ENCODE results near the gene CIDEB.

CIDEB gene

DNA sequence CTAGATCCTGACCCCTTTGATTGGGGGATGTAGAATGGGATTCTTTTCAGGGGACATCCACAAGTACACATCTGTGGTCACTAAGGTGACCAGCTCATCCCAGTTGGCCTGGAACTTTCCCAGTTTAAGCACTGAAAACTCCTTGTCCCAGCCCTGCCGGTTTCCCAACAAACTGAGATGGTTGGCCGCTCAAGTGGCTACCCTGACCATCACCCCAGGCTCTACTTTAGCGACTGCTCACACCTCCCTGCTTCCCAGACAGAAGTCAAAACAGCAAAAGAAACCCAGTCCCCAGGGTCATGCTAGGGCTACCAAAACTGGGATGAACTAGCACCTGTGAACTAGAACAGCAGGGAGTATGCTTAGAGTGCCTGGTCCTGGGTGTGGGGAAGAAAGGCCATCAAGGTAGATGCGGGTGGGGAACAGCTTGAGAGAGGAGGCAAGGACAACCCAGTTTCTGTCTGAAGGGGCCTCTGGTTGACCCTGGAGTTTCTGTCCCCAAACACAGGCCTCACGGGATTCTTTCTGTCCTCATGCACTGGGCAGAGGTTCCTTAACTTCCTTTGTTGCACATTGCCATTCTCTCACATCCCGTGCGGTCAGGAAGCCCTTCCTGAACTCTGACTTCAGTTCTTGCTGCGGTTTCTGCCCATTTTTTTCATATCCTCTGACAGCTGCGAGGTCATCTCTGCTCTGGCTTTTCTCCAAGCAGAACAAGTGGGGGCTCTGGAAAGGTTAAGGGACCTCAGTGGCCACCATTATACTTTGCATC, 5.1 kb upstream of the CIDEB start:
- DNase-seq = no peak

GRCh38 chr14:24311837-24312615, 4.2 kb upstream of the CIDEB start:
- DNase-seq = no peak

GRCh38 chr14:24310646-24311604, 3.1 kb upstream of the CIDEB start, which contains the start of gene LTB4R:
Gene LTB4R (plus strand): TSS chr14:24311502. CDS start chr14:24315652, 4,150 bp downstream.
- no peak for DNase-seq

DNA sequence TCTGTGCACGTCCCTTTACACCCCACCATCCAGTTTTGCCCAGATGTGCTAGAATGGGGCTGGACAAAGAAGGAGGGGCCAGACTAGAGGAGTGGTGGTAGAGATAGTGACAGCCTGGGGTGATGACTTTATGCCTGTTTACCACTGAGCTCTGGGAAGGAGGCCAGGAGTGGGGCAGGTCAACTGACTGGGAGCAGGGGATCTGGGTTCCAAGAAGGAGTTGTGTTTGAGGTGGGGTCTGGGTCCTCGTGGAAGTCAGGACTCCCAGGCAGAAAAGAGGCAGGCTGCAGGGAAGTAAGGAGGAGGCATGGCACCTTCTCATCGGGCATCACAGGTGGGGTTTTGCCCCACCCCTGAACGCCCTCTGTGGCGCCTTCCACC, 2.5 kb upstream of the CIDEB start:
- no peak for DNase-seq

DNA sequence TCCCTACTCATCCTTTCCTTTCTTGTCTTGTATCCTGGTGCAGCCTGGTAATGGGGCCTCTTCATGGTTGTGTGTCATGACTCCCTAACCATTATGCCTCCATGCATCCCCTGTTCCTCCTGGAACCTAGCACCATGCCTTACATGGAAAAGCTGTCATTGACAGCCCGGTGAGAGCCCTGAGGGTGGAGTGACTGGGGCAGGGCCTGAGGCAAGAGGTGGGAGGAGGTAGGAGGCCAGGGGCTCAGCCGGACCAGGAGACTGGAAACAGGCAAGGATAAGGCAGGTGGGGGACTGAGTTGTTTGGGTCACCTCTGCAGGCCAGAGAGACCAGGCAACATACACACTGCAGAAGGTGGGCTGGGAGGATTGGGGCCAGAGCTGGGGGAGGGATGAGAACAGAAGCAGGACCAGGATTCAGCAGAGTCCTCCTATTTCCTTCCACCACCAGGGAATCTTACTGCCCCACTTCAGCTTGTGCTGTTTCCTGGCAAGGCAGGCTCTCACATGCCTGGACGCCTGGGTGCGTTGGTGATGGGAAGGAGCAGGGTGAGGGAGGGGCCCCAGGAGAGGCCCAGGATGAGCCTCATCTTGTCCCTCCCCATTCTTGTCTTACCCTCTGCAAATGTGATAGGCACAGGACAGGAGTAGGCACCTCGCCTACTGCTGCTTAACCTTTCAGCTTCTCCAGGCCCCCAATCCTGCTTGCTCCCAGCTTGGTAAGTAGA, 1.9 kb upstream of the CIDEB start, which contains the start of gene LTB4R2:
LTB4R2 (plus strand) TSS at position 603 of the 727 bp plus-strand sequence. CDS start 525 bp downstream, outside the sequence.
- DNase-seq = no peak

DNA sequence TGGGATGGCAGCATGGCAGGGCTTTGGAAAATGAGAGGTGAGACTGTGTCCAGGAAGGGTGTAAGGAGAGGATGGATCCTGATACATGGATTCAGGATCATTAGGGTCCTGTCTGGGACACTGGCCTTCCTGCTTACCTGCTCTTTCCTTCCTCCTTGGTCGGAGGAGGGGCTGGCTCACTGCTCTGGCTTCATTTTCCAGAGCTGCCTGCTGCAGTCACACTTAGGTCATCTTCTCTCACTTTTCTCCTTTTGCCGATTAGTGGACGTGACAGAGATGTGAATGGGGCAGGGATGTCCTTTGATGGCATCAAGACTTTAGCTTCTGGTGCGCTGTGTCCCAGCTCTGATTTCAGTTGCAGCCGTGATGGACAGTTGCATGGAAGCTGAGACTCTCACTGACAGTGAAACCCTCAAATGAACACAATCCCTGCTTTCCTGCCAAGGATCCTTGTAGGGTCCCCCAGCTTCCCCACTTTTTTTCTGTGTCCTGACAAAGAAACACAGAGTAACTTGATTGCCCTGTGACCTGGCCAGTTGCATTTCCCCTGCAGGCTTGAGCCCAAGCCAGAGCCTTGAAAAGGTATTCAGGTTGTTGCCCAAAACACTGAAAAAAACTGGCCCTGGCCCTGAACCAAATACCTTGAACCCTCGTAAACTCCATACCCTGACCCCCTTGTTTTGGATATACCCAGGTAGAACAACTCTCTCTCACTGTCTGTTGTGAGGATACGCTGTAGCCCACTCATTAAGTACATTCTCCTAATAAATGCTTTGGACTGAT, 756 bp upstream of the CIDEB start:
- no peak for DNase-seq

- DNase-seq = no peak
Measured at GRCh38 chr14:24307156-24307574, 612 bp downstream of the CIDEB start.

DNA sequence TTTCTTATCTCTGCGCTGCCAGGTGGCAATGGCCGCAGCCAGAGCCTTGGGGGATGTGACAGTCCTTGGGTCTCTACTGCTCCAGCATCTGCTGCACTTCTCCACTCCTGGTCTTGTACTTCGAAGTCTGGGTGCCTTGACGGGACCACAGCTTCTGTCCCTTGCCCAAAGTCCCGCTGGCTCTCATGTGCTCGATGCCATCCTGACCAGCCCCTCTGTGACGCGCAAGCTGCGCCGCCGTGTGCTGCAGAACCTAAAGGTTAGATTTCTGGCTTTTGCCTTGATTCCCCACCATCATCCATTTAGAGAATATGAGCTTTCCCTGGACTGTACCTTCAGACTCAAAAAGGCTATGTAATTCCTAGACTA, 3.8 kb downstream of the CIDEB start:
- no peak for DNase-seq

DNA sequence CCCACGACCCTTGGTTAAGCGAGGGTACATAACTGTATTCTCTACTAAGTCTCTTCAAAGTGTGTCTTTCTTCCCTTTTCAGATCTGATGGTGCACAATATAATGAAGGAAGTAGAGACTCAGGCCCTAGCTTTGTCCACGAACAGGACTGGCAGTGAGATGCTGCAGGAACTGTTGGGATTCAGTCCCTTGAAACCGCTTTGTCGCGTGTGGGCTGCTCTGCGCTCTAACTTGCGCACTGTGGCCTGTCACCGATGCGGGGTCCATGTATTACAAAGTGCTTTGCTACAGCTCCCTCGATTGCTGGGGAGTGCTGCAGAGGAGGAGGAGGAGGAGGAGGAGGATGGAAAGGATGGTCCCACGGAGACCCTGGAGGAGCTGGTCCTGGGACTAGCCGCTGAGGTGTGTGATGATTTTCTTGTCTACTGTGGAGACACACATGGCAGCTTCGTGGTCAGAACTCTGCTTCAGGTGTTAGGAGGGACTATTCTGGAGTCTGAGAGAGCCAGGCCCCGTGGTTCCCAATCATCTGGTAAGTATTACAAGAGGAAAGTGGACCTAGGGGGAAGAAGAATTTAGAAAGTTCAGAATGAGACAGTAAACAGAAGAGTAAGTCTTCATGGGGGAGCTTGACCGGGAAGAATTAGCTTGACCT, 7.3 kb downstream of the CIDEB start:
- no peak for DNase-seq

DNA sequence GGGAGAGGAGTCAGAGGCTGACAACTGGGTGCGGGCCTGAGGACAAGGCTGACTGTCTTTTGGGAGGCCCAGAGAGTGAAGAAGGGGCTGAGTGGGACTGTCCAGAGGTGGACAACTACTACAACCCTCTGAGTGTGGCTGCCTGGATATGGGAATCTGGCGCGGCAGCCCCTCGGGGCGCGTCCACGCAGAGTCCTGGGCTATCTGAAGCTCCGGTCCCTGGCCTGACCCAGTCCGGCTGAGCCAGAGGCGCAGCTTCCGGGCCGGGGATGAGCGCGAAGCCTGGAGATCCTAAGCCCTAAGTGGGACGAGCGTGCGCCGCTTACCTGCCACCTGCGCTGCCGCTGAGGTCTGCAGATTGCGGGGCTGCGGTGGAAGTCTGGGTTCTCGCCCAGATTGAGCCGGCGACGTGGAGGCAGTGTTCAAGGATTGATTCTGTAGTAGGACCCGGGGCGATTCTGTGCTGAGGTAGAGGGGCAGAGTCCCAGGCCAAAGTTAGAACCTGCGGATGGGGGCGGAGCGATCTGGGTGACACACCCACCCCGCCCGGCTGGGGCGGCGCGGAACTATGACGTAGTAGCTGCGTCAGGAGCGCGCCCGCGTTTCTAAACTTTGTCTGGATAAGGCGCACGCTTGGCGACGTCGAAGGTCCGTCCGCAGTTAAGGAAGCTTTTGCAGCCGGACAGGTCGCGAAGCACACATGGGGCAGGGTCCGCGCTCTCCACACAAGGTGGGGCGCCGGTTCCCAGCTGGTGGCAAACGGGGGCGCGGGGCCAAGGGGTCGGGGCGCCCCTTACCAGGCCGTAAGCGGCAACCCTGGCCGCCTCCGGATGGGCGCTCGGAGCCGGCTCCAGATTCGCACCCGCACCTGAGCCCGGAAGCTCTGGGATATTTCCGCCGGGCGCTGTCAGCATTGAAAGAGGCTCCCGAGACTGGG, 8.3 kb downstream of the CIDEB start, which contains the start of the genes DHRS1 and NOP9:
DHRS1 (minus strand) TSS at position 526 of the 937 bp plus-strand sequence. CDS start 674 bp downstream, outside the sequence.
NOP9 (plus strand) TSS at position 596 of the 937 bp plus-strand sequence; CDS start at position 701, 105 bp downstream.
- DNase-seq = no peak

DNA sequence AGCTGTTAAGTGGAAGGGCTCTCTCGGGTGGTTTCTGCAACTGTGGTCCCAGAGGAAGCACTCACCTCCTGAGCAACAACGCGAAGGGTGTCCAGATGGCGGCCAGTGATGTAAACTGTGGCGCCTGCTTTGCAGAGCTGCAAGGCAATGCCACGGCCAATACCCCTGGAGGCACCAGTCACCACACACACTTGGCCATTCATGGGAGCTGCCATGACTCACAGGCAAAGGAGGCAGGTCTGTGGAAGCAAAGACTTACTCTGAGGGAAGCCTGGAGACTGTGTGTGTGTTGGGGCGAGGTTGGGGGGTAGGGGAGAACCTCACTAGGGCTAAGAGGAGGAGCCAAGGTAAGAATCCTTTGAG, 8.9 kb downstream of the CIDEB start:
- DNase-seq = no peak

DNA sequence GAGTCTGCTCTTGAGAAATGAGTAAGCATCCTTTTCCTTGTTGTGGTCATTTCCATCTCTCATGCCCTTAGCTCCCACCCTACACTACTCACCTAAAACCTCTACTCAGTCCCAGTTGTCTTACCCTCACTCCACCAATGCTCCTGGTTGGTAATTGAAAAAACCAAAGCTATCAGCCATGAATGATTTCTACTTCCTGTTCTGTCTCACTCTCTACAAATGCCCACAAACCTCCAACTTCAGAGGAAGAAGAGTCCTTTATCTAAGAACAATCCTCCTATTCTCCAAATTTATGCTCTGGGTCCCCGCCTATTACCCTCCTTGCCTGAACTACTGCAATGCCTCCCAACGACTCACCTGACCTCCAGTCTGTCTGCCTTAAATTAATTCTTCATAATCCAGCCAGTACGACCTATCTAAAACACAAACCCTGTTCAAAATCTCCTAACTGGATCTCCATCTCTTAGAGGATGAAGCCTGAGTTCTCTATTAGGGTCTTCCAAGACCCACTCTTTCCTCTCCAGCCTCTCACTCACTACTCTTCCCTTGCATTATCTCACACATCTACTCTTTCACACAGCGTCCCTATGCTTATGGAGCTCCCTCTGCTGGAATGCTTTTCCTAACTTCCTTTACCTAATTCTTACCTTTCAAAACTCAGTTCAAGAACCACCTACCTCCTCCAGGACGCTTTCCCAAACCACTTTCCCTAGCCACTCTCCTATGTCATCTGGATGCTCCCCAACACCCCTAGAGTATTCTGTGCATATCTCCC, 10.4 kb downstream of the CIDEB start:
- DNase-seq = no peak

DNA sequence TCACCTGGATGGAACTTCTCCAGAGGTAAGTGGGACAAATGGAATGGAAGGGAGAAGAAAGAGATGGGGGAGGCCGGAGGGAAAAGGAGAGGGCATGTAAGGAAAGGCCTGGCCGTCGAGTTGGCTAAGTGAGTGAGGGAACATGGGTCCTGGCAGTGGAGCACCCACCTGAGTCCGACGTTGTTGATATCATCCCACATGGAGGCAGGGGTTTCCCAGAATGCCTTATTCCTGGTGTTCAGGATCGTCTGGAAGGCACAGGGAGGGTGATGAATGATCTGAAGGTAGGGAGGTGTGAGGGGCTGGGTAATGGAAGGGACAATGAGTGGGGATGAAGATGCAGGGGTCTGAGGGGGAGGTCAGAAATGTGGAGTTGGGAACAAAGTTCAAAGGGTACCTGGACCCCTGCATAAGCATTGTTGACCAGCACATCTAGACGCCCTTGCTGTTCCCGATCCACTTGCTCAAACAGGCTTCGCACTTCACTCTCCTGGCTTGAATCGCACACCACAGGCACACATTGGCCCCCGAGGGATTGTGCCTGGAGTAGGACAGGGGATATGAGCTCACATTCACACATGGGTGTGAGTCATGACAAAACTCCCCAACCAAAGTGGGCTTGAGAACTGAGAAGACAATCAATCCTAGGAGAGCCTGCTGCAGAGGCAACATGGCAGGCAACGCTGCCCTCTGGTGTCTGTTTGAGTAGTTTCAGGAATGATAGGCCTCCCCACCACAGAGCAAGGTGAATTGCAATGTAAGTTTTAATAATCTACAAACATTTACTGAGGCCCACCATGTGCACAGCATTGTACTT, 11.2 kb downstream of the CIDEB start:
- DNase-seq = peak; percentile 21

GRCh38 chr14:24293525-24293924, 14.3 kb downstream of the CIDEB start:
- DNase-seq = no peak

GRCh38 chr14:24292118-24292807, 15.5 kb downstream of the CIDEB start:
- DNase-seq = no peak

DNA sequence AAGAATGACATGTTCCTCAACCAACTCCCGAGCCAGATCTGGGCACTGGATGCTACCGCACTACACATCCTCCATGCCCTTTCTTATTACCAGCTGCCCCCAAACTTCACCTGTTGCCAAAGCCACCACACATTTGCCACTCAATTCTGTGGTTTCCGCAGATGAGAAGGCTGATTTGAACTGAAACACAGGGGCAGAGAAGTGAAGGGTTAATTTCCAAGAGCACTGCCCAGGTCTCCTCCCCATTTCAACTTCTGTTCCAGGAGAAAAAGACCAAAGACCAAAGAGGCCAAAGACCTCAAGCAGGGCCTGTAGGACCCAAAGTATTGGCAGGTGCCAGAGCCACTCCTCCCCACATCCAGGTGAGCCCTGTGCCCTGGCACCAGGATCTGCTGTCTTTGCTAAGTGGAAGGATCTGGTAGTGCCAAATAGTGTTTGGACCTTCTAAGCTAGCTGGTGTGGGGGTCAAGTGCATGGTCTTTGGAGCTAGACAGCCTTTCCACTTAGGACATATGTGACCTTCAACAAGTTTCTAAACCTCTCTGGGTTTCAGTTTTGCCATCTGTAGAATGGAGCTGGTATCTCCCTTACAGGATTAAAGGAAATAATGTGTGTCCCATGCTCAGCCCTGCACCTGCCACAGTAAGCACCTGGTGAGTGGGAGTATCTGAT, 16.2 kb downstream of the CIDEB start:
- DNase-seq = no peak

DNA sequence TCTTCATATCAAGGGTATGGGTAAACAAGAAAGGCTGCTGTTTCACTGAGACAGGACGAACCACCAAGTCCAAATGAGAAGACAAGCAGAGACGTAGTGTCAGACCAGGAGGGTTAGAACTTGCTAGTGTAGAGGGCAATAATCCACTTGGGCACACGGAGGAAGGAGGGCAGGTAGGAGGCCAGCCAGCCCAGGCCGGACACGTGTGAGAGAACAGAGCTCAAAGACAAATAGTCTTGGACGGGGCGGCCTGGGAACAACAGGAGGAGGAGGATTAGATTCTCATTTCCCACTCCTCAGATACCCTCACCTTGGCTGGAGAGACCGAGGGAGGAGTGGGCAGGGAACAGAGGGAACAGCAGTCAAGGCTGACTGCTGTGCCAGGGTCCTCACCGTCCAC, 17.0 kb downstream of the CIDEB start:
- no peak for DNase-seq
